ENCODE data around the gene SCAMP4. TPM values are rescaled to one million over a fixed set of nuclear protein-coding genes. Genes with fewer than 3 reads are reported as not detected.
"Not testable (repeated sequence)": the region's sequence is repeated elsewhere in the genome, so short reads cannot be mapped to it uniquely, and the experiment has no call there.

SCAMP4 gene
- polyA plus RNA-seq, 1 donor from 2014 or later, result 12.7 TPM

GRCh38 chr19:1879982-1880381 lies 25.2 kb upstream of the SCAMP4 start:
- not testable (repeated sequence) for H3K27me3 ChIP-seq (ENCODE audit: insufficient read depth, low read depth, low read length); H2AFZ ChIP-seq (ENCODE audit: low read depth, low read length); H3K27ac ChIP-seq (ENCODE audit: low read length); H3K36me3 ChIP-seq (ENCODE audit: insufficient read depth, low read length); H3K4me2 ChIP-seq (ENCODE audit: low read length); H3K9me2 ChIP-seq (ENCODE audit: insufficient read depth, low read length); H3F3A ChIP-seq (ENCODE audit: insufficient read depth, low read length, poor library complexity, severe bottlenecking); H3K9ac ChIP-seq (ENCODE audit: low read length); H3K9me3 ChIP-seq (ENCODE audit: low read length); H3K4me3 ChIP-seq (ENCODE audit: low read length); H4K20me1 ChIP-seq (ENCODE audit: insufficient read depth)
- peaks cover 28% of the 10 kb centered on the region for H3K79me2 ChIP-seq (replicated peaks; ENCODE audit: insufficient read depth, low read length)

DNA sequence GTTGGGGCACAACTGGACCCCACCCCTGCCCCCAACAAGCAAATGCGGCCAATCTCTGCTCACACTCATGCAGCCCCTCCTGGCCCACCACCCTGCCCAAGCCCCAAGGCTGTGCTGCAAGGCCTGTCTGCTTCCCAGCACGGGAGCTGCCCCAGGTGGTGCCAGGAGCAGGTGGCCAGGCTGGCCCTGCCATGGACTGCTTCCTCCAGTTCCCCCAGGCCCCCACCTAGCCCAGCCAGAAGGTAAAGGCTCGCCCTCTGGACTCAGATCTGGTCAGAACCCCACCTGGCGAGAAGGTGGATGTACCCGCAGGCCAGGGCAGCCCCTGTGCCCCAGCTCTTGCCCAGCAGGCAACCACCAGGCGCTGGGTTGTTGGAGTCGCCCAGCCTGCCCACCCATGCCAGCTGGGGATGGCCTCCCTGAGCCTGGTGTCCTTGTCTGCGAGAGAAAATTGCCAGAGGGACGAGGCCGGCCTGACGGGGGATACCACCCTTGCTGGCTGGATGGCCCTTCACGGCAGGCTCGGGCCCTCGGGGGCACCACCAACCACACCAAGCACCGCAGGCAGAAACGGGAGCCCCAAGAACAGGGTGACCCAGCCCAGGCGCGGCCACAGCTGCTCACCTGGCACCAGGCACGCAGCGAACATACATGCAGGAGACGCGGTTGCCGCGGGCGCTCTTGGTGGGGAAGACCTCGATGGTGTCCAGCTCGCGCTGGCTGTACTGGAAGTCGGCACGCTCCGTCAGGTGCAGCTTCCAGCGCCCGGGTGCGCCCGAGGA lies 24.4 kb upstream of the SCAMP4 start:
- Histone ChIP-seq H4K20me1 (ENCODE audit: insufficient read depth) (peaks cover 8% of the 10 kb centered on the region), H3K9me2 (ENCODE audit: insufficient read depth, low read length) (no peaks in the 10 kb centered on the region), H3K36me3 (ENCODE audit: insufficient read depth, low read length) (no peaks in the 10 kb centered on the region), H3K4me2 (ENCODE audit: low read length) (no peak overlapping the region), H3K27ac (ENCODE audit: low read length) (no peak overlapping the region), H2AFZ (ENCODE audit: low read depth, low read length) (no peak overlapping the region), H3F3A (ENCODE audit: insufficient read depth, low read length, poor library complexity, severe bottlenecking) (no peaks in the 10 kb centered on the region), H3K27me3 (ENCODE audit: insufficient read depth, low read depth, low read length) (no peaks in the 10 kb centered on the region), H3K79me2 (replicated peaks; ENCODE audit: insufficient read depth, low read length) (peaks cover 27% of the 10 kb centered on the region), H3K4me3 (ENCODE audit: low read length) (no peak overlapping the region), H3K9ac (ENCODE audit: low read length) (no peak overlapping the region), H3K9me3 (ENCODE audit: low read length) (no peaks in the 10 kb centered on the region)
- TF ChIP-seq SMC3 (conservative IDR thresholded peaks at IDR 0.05; ENCODE audit: poor library complexity), result no peak
- TF ChIP-seq EZH2 (IDR thresholded peaks at IDR 0.05; ENCODE audit: borderline replicate concordance, insufficient read depth, low read length, poor library complexity, severe bottlenecking), result no peak
- TF ChIP-seq EP300 (conservative IDR thresholded peaks at IDR 0.05; ENCODE audit: poor library complexity, severe bottlenecking), result no peak
- TF ChIP-seq, protein P1, sequence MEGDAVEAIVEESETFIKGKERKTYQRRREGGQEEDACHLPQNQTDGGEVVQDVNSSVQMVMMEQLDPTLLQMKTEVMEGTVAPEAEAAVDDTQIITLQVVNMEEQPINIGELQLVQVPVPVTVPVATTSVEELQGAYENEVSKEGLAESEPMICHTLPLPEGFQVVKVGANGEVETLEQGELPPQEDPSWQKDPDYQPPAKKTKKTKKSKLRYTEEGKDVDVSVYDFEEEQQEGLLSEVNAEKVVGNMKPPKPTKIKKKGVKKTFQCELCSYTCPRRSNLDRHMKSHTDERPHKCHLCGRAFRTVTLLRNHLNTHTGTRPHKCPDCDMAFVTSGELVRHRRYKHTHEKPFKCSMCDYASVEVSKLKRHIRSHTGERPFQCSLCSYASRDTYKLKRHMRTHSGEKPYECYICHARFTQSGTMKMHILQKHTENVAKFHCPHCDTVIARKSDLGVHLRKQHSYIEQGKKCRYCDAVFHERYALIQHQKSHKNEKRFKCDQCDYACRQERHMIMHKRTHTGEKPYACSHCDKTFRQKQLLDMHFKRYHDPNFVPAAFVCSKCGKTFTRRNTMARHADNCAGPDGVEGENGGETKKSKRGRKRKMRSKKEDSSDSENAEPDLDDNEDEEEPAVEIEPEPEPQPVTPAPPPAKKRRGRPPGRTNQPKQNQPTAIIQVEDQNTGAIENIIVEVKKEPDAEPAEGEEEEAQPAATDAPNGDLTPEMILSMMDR (IDR thresholded peaks at IDR 0.05; ENCODE audit: poor library complexity, severe bottlenecking), result no peak
- TF ChIP-seq TAF1 (IDR thresholded peaks at IDR 0.05; ENCODE audit: low read depth), result no peak
- TF ChIP-seq RAD21 (conservative IDR thresholded peaks at IDR 0.05), result no peak
- no peak for TF ChIP-seq MXI1 (conservative IDR thresholded peaks at IDR 0.05; ENCODE audit: poor library complexity, severe bottlenecking)
- no peak for TF ChIP-seq REST (IDR thresholded peaks at IDR 0.05; ENCODE audit: borderline replicate concordance)
- no peak for TF ChIP-seq POLR2AphosphoS5 (IDR thresholded peaks at IDR 0.05)

DNA sequence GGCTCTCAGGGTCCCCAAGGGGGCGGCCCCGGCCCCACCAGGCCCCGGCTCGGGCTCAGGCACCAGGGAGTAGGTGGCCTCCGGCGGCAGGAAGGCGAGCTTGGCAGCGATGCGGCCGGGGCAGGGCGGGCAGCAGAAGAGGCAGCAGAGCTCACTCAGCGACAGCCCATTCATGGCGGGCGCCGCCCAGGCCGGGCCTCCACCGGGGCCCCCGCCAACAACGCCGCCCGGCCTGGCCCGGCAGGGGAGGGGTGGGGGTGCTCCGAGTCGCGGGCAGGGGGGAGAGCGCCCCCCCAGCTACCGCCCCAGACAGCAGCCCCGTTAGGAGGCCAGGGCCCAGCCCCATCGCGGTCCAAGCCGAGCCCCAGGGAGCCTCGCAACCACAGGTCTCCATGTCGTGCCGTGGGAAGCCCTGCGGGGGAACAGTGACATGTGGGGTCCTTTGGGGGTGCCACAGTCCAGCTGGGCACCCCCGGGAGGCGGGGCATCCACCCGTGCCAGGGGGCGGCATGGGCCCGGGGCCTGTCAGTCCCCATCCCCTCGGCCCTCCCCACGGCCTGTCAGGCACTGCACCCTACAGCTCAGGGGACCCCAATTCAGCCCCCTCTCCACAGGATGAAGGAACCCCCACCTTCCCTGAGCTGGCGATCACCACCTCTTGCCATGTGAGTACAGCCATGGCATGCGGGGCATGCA lies 23.7 kb upstream of the SCAMP4 start:
- H4K20me1 ChIP-seq (ENCODE audit: insufficient read depth); H3K27ac ChIP-seq (ENCODE audit: low read length); H3K9me2 ChIP-seq (ENCODE audit: insufficient read depth, low read length); H3F3A ChIP-seq (ENCODE audit: insufficient read depth, low read length, poor library complexity, severe bottlenecking); H3K4me2 ChIP-seq (ENCODE audit: low read length); H3K9me3 ChIP-seq (ENCODE audit: low read length); H3K9ac ChIP-seq (ENCODE audit: low read length); H3K36me3 ChIP-seq (ENCODE audit: insufficient read depth, low read length); H3K4me3 ChIP-seq (ENCODE audit: low read length); H3K27me3 ChIP-seq (ENCODE audit: insufficient read depth, low read depth, low read length); H2AFZ ChIP-seq (ENCODE audit: low read depth, low read length): not testable (repeated sequence)
- peaks cover 27% of the 10 kb centered on the region for H3K79me2 ChIP-seq (replicated peaks; ENCODE audit: insufficient read depth, low read length)
